Right lobe of liver (tissue), 6 donors: ENCODE results near the gene INPP5B. TPM values are rescaled to one million over a fixed set of nuclear protein-coding genes. Genes with fewer than 3 reads are reported as not detected.

ENCODE experiments used
- ATAC-seq, 4 donors: fragments of 200-7000 bp; cut with Tn5 transposase; one replicate each; pipeline ENCODE4 v1.9.1; 2020; ENCODE audit warnings: mild to moderate bottlenecking in 4 of 4, moderate library complexity in 4 of 4
- DNase-seq, 3 donors: peaks; one replicate each; pipeline ENCODE4 v3.0.0-alpha.2; 2020
- H3K27ac ChIP-seq, 3 donors: fragments of 200-600 bp; one replicate each; pipeline ENCODE4 v1.8.0; 2022
- H3K27me3 ChIP-seq, 2 donors: fragments of 200-600 bp; one replicate each; pipeline ENCODE4 v1.8.0; 2022
- H3K36me3 ChIP-seq, 4 donors: fragments of 200-600 bp; sonication (generic) in 1 of 4; one replicate each; pipeline versions ENCODE4 v1.5.1 to v1.8.0; 2017 to 2022; ENCODE audit warnings: control low read depth in 1 of 4
- H3K4me1 ChIP-seq, 4 donors: fragments of 200-600 bp; sonication (generic) in 1 of 4; one replicate each; pipeline versions ENCODE4 v1.5.1 to v1.8.0; 2017 to 2022; ENCODE audit warnings: control low read depth in 1 of 4
- H3K4me3 ChIP-seq, 3 donors: fragments of 200-600 bp; one replicate each; pipeline ENCODE4 v1.8.0; 2022
- H3K9me3 ChIP-seq, 4 donors: fragments of 200-600 bp; sonication (generic) in 1 of 4; one replicate each; pipeline versions ENCODE4 v1.5.1 to v1.8.0; 2017 to 2022; ENCODE audit warnings: control low read depth in 1 of 4
- CTCF ChIP-seq, 4 donors: fragments of 200-600 bp in 3 of 4; fragments of 450-650 bp in 1 of 4; IDR thresholded peaks; one replicate each; pipeline versions ENCODE4 v1.5.1 to v1.8.0; 2016 to 2022; ENCODE audit warnings: antibody characterized with exemption in 4 of 4, mild to moderate bottlenecking in 2 of 4
- POLR2A ChIP-seq: fragments of 450-650 bp; IDR thresholded peaks from one replicate; pipeline ENCODE4 v1.6.1; 2017; ENCODE audit warnings: antibody characterized with exemption, mild to moderate bottlenecking
- WGBS: methylation state at CpG from one replicate; pipeline ENCODE4 v1.1.6; 2018; ENCODE audit warnings: low coverage, low lambda C conversion rate; ENCODE audit not compliant: insufficient coverage; ENCODE audit errors: missing lambda C conversion rate; 5-methylcytosine and 5-hydroxymethylcytosine counted together
- intact Hi-C, 2 donors: fragments of 100-400 bp; cut with DNase I; formaldehyde crosslinking; loops; one replicate each; pipeline versions ENCODE4 v1.11.2 to v1.14.1; 2022
- total RNA-seq, 6 experiments: library from RNA; depleted of rRNA in 2 of 6; stranded (reverse); fragments of >200 nt in 2 of 6; fragmentation: NEBNext Ultra II Directional in 3 of 6; extraction: Animal tissue kit (Norgen Biotek cat#: 25700) in 3 of 6; gene quantifications; one replicate each; pipeline versions ENCODE4 v1.1.0 to v1.2.4, GENCODE V29; 2016 to 2023
- donor health status: DM: no; HTN: yes; CAD: no.
- donor health status: DM: no; HTN: no; CAD: no.
- donor health status: DM: no; HTN: no; CAD: no.
- donor health status: DM: no; HTN: yes; CAD: no.
- donor health status: DM: no; HTN: yes; CAD: no.

INPP5B gene
- total RNA-seq, 6 experiments from 2014 or later = 10.5 to 23.1 (median 14.6) TPM

- WGBS = 86% methylated on average over 2 of the region's 3 CpGs
- ATAC-seq (no peak), DNase-seq (no peak)
- no peak for TF ChIP-seq POLR2A
- no peak for TF ChIP-seq CTCF (IDR thresholded peaks at IDR 0.05)
- Histone ChIP-seq H3K9me3 (no peaks in the 10 kb centered on the region), H3K36me3 (peaks cover 0 to 31% (median 9%) of the 10 kb centered on the region in 4 donors), H3K27ac (no peak overlapping the region), H3K4me3 (no peak overlapping the region), H3K4me1 (no peaks in the 10 kb centered on the region), H3K27me3 (no peaks in the 10 kb centered on the region)
- intact Hi-C loops = no loop called here
Observed at GRCh38 chr1:37954316-37954971, 7.6 kb upstream of the INPP5B start.

- peaks cover 0 to 14% (median under 1%) of the 10 kb centered on the region in 4 donors for H3K36me3 ChIP-seq
- ATAC-seq = no peak
- WGBS = 92% methylated on average over 2 of the region's 3 CpGs
- TF ChIP-seq POLR2A = no peak
- TF ChIP-seq CTCF (IDR thresholded peaks at IDR 0.05) = no peak
- H3K9me3 ChIP-seq = no peaks in the 10 kb centered on the region
- H3K27ac ChIP-seq = no peak overlapping the region
- H3K4me3 ChIP-seq = no peak overlapping the region
- DNase-seq = no peak
- intact Hi-C loops = no loop called here
- H3K27me3 ChIP-seq = no peaks in the 10 kb centered on the region
- no peaks in the 10 kb centered on the region for H3K4me1 ChIP-seq
Observed at GRCh38 chr1:37952738-37953137, 5.9 kb upstream of the INPP5B start.

- no peaks in the 10 kb centered on the region for H3K9me3 ChIP-seq
- no peak overlapping the region for H3K27ac ChIP-seq
- H3K27me3 ChIP-seq = no peaks in the 10 kb centered on the region
- no peak overlapping the region for H3K4me3 ChIP-seq
- no peak for TF ChIP-seq CTCF (IDR thresholded peaks at IDR 0.05)
- TF ChIP-seq POLR2A = no peak
- DNase-seq = no peak
- ATAC-seq = no peak
- intact Hi-C loops = no loop called here
- 100% methylated on average over 1 of the region's 4 CpGs for WGBS
- H3K36me3 ChIP-seq = peaks cover 0 to 6% (median 0%) of the 10 kb centered on the region in 4 donors
- H3K4me1 ChIP-seq = peaks cover 0 to 4% (median 0%) of the 10 kb centered on the region in 4 donors
Observed at GRCh38 chr1:37951783-37952624, 5.2 kb upstream of the INPP5B start.

GRCh38 chr1:37951041-37951782 lies 4.4 kb upstream of the INPP5B start:
- Histone ChIP-seq H3K27me3 (no peaks in the 10 kb centered on the region), H3K4me3 (no peak overlapping the region), H3K27ac (no peak overlapping the region), H3K36me3 (no peaks in the 10 kb centered on the region), H3K4me1 (peaks cover 0 to 4% (median 0%) of the 10 kb centered on the region in 4 donors), H3K9me3 (no peaks in the 10 kb centered on the region)
- 88% methylated on average over 5 of the region's 11 CpGs for WGBS
- TF ChIP-seq CTCF (IDR thresholded peaks at IDR 0.05) = no peak
- no peak for TF ChIP-seq POLR2A
- DNase-seq (no peak), ATAC-seq (no peak)
- intact Hi-C loops = no loop called here
